NCI-H526 treated with DMSO at 0.1 percent for 48 hours (cell line): ENCODE measurements around the gene BACE1-AS.

Experiments
- DNase-seq: peaks from one replicate; lab custom pipeline; 2025; lab: John Stamatoyannopoulos, UW

Gene BACE1-AS

DNA sequence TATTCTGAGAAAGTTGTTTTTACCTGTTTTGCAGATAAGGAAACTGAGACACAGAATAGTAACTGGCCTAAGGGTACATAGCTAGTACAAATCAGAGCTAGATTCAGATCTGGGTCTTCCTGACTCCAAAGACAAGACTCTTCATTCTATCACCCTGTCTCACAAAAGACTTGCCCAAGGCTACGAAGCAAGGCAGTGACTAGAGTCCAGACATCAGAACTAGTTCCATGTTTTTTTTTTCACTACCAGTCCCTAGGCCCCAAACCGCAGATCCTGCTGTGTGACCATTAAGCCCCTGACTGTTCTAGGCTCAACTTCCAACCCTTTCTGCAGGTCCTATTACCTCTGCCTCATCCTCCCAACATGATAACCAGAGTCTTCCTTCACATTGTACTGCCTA is 1.5 kb downstream of the BACE1-AS start:
- DNase-seq = no peak

GRCh38 chr11:117295438-117296137 is 4.4 kb downstream of the BACE1-AS start:
- no peak for DNase-seq

GRCh38 chr11:117296881-117297280 is 5.7 kb downstream of the BACE1-AS start:
- DNase-seq = no peak

- no peak for DNase-seq
Observed at GRCh38 chr11:117298195-117298594, 7.0 kb downstream of the BACE1-AS start.

DNA sequence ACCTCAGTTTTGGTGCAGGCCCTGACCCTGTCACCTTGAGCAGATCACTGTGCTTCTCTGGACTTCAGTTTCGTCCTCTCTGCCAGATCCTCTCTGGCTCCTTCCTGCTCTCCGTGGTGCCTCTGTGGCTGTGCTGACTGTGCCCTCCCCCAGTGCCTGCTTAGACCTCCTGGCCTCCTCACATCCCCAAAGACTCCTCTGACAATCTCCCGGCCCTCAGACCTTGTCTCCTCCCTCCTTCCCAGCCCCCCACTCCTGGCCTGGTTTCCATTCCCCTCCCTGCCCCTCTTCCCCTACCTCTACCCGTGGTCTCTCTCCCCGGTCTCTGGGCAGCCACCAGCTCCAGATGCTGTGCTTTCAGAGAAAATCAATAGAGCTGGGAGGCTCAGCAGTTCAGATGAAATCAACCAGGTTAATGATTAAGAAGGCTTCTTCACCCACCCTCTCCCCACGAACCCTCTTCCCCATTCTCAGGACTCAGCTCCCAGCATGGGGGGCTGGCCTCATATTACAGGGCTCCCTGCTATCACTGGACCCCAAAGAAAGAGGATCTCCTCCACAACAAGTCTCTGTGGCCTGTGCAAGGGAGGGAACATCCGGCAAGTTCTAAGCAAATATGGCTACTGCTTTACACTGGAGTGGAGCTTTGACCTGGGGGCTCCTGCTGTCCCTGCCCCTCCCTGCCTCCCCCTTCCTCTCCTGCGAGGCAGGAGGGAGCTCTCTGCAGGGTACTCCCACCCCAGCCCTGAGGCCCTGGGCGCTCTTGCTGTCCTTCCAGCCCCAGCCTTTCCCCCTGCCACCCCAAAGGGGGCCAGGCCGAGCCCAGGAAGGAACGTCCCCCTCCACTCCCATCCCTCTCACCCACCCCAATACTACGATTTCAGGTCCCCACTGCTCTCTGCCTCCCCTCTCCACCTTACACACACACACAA is 8.5 kb downstream of the BACE1-AS start:
- DNase-seq = no peak

- no peak for DNase-seq
Observed at GRCh38 chr11:117300283-117300663, 9.1 kb downstream of the BACE1-AS start.

DNA sequence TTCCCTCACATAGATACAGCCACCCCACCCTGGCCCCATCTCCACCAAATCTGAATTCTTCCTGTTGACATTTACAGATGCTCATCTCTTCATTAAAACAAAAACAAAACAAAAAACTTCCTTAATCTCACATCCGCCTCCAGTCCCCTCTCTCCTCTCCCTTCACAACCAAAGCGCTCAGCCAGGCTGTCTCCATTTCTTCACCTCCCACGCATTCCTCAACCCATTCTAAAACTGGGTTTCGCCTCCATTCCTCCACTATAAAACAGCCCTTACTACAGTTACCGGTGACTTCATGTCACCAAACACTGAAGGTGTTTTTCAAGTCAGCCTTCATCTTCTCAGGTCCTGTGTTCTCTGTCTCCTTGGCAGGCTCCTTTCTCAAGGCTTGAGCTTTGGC is 9.6 kb downstream of the BACE1-AS start:
- no peak for DNase-seq

- DNase-seq = no peak
Observed at GRCh38 chr11:117302228-117302627, 11.1 kb downstream of the BACE1-AS start.

GRCh38 chr11:117303101-117303500 is 12.0 kb downstream of the BACE1-AS start:
- DNase-seq = peak; percentile 36

DNA sequence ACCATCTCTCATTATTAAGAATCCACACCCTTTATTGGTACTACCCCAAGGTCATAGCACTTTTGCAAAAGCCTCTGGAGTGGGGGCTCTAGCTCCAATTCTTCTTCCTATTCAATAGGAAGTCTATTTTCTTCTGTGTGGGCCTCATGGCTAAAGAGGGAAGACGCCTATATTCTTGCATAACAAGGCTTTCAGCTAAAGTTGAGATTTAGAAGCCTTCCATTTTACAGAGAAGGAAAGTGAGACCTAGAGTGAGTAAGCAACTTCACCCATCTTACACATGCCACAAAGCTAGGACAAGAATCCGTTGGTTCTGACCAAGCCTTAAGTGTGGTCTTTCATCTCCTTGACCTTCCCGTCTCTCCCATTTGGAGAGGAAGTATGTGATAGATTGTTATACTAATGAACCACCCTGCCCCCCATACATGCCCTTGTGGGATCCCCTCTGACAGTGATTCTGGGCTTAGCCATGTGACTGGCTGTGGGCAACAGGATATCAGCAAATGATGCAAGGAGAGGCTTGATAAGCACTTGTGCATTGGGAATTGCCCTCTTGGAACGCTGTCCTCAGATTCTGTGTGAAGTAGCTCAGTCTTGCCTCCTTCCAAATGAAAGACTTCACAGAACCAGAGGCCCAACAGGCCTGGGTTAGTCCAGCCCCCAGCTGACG is 12.6 kb downstream of the BACE1-AS start:
- no peak for DNase-seq

DNA sequence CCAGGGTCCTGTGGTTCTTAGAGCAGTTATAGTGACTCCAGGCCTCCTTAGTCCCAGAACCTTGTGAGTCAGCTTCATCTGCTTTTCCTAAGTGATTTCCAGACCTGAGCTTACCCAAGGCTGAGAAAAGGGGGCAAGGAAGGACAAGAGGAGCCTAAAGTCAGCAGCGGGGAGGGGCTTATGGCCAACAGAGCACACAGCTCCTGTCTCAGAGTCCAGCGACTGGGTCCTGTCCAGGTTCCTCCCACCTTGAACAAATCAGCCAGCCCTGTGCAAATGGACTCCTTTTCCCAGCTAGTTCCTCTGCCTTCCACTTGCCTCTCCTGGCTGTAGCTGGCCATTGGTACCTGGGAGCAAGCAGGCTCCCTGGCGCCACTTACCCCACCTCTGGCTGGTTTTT is 14.0 kb downstream of the BACE1-AS start:
- DNase-seq = no peak

- DNase-seq = no peak
Observed at GRCh38 chr11:117309310-117309709, 18.2 kb downstream of the BACE1-AS start.

- DNase-seq = no peak
Observed at GRCh38 chr11:117313091-117313490, 21.9 kb downstream of the BACE1-AS start.

- DNase-seq = no peak
Observed at GRCh38 chr11:117313828-117314768, 23.0 kb downstream of the BACE1-AS start.

DNA sequence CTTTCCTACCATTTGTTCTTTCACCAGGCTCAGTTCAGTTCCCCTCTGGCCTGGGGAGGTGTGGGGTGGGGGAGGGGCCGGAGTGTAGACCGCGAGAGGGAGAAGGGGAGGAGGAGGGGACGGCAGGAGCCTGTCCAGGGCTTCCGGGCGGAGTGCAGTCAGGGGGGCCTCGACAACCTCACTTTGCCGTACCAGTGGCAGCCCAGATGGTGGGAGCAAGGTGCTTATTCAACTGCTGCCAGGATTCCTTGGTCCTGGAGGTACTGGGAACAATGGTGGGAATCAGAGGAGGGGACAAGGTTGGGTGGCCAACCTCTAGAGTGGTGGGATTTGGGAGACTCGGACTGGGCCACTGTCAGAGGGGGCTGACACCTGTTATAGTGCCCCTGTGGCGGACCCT is 23.7 kb downstream of the BACE1-AS start:
- no peak for DNase-seq

GRCh38 chr11:117315285-117316196 is 24.4 kb downstream of the BACE1-AS start:
- peak; percentile 61 for DNase-seq

GRCh38 chr11:117316197-117316961 is 25.2 kb downstream of the BACE1-AS start, which contains the start of gene BACE1:
BACE1 (minus strand) TSS chr11:117316256; CDS start chr11:117315795, 461 bp downstream.
- DNase-seq = peak; percentile 94

GRCh38 chr11:117318738-117319137 is 27.6 kb downstream of the BACE1-AS start:
- no peak for DNase-seq

- DNase-seq = no peak
Observed at GRCh38 chr11:117319214-117319840, 28.2 kb downstream of the BACE1-AS start.
